Panc1 (cell line): ENCODE data around the gene TLX1. TPM values are rescaled to one million over a fixed set of nuclear protein-coding genes. Genes with fewer than 3 reads are reported as not detected.

Experiments used
- ATAC-seq: fragments of 200-7000 bp; cut with Tn5 transposase; 2 replicates; pipeline ENCODE4 v1.9.1; 2020; ENCODE audit warnings: mild to moderate bottlenecking, moderate library complexity
- BruUV-seq: library from RNA; stranded (reverse); fragments of 400-500 nt; replicated peaks from 2 replicates; lab custom pipeline; 2021; lab: Mats Ljungman, UMichigan
- CTCF ChIA-PET: fragments of 300-600 bp; sonication (Branson Sonifier 250); formaldehyde crosslinking; loops from one replicate; lab custom pipeline; 2022; ENCODE audit warnings: antibody characterized with exemption; lab: Charles Lee
- POLR2A ChIA-PET: fragments of 300-600 bp; sonication (Branson Sonifier 250); formaldehyde crosslinking; loops from one replicate; lab custom pipeline; 2022; ENCODE audit warnings: antibody characterized with exemption; lab: Charles Lee
- DNase-seq: peaks from one replicate; pipeline ENCODE4 v3.0.0-alpha.2; 2010; ENCODE audit warnings: low read depth, low spot score
- H3K27ac ChIP-seq: 2 replicates; pipeline ENCODE4 v1.5.1; 2011; ENCODE audit warnings: mild to moderate bottlenecking, low read length, inconsistent platforms
- H3K27me3 ChIP-seq: fragments of 200-500 bp; sonication (Bioruptor generic); 2 replicates; pipeline ENCODE4 v1.6.0; 2014; ENCODE audit warnings: low read length, inconsistent platforms; ENCODE audit not compliant: control insufficient read depth, insufficient read depth
- H3K36me3 ChIP-seq: fragments of 200-500 bp; sonication (Bioruptor generic); 2 replicates; pipeline ENCODE4 v1.5.1; 2014; ENCODE audit warnings: inconsistent platforms, mild to moderate bottlenecking, low read length, moderate library complexity; ENCODE audit not compliant: control insufficient read depth, insufficient read depth
- H3K4me1 ChIP-seq: 2 replicates; pipeline ENCODE4 v1.5.1; 2011; ENCODE audit warnings: inconsistent platforms, mild to moderate bottlenecking, low read length, moderate library complexity; ENCODE audit not compliant: control insufficient read depth, insufficient read depth
- H3K4me3 ChIP-seq, 2 experiments: 2 replicates each; pipeline ENCODE4 v1.5.1; 2011 to 2012; ENCODE audit warnings: low read depth in 2 of 2, low read length in 2 of 2, mild to moderate bottlenecking in 2 of 2, inconsistent platforms in 1 of 2, moderate library complexity in 1 of 2
- H3K9me3 ChIP-seq: fragments of 200-500 bp; sonication (Bioruptor generic); 2 replicates; pipeline ENCODE4 v1.5.1; 2014; ENCODE audit warnings: low read depth, mild to moderate bottlenecking, inconsistent platforms, low read length, moderate library complexity; ENCODE audit not compliant: control insufficient read depth, insufficient read depth
- POLR2AphosphoS5 ChIP-seq: IDR thresholded peaks from 2 replicates; pipeline ENCODE4 v1.6.1; 2012; ENCODE audit warnings: mild to moderate bottlenecking, low read depth, low read length, moderate library complexity
- SIN3A ChIP-seq: IDR thresholded peaks from 2 replicates; pipeline ENCODE4 v1.6.1; 2012; ENCODE audit warnings: low read depth, mild to moderate bottlenecking, low read length, moderate library complexity, borderline replicate concordance; ENCODE audit not compliant: insufficient read depth
- TCF7L2 ChIP-seq: IDR thresholded peaks from 2 replicates; pipeline ENCODE4 v1.6.1; 2011; ENCODE audit warnings: mild to moderate bottlenecking, low read depth, low read length, inconsistent platforms
- in situ Hi-C: cut with HindIII; loops from 2 replicates; pipeline ENCODE4 v1.10.0; 2016; ENCODE audit warnings: low sequenced_read_pairs, low pct_unique_long_range_greater_than_20kb
- intact Hi-C: fragments of 100-400 bp; cut with micrococcal nuclease; formaldehyde crosslinking; loops from one replicate; pipeline ENCODE4 v1.10.0; 2022; ENCODE audit not compliant: unreplicated experiment
- total RNA-seq: library from RNA; stranded (reverse); gene quantifications from one replicate; pipeline ENCODE4 v1.2.1, GENCODE V29; 2021; ENCODE audit not compliant: unreplicated experiment
- TF ChIP-seq, protein P1 (sequence below): fragments of 450-650 bp; IDR thresholded peaks from 2 replicates; pipeline ENCODE4 v1.5.1; 2017; ENCODE audit warnings: mild to moderate bottlenecking
- TF ChIP-seq, protein P2 (sequence below), 2 experiments: IDR thresholded peaks; 2 replicates each; pipeline ENCODE4 v1.6.1; 2011 to 2012; ENCODE audit warnings: low read depth in 2 of 2, control low read depth in 1 of 2, low read length in 1 of 2, mild to moderate bottlenecking in 1 of 2, moderate library complexity in 1 of 2; ENCODE audit not compliant: insufficient read depth in 1 of 2

The TLX1 gene
- total RNA-seq, 1 experiment from 2014 or later = 0.13 TPM

DNA sequence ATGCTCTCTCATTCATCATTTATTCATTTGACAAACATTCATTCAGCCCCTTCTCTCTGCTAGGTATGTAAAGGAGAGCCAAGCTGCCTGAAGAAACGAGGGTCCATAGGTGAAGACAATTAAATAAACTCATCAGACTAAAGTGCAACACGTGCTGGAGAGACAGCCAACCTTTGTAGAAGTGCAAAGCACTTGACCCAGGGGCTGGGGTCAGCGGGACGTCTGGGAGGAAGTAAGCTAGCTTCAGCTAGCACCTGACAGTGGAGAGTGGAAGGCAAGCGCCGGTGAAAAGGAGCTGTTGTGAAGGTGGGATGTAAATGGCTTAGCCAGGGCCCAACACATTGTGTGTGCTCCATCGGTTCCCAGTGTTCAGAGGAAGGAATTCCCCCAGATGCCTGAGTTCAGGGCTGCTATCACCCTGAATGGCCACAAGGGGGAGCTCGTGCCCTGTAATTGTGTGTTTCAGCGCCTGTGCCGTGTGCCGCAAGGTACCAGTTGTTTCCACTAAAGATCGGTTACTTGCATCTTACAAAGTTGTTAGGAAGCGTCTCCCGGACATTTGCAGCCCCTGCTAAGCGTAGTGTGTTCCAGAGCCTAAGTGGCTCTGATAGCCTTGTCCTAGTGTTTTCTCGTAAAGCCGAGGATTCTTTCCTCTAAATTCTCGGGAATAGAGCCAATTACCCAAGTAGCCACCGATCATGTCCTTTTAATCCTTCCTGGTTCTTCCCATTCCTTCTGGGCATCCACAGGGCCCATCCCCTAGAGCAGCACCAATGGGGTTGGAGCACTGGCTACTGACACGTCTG lies 30.6 kb downstream of the TLX1 start:
- H3K4me3 ChIP-seq = peak overlapping the region; percentile 30 to 62
- BruUV-seq = no TSS peak
- H3K9me3 ChIP-seq = no peaks in the 10 kb centered on the region
- H3K36me3 ChIP-seq = no peaks in the 10 kb centered on the region
- ChIA-PET POLR2A (no interaction called here), CTCF (interaction anchor here (0.5 to 1.0 kb wide), 12 partner anchors 10 to 919 kb away, joined by 3 to 16 read pairs (median 4); no protein-coding TSS in a partner anchor)
- no peak for TF ChIP-seq SIN3A
- TF ChIP-seq, protein P1, sequence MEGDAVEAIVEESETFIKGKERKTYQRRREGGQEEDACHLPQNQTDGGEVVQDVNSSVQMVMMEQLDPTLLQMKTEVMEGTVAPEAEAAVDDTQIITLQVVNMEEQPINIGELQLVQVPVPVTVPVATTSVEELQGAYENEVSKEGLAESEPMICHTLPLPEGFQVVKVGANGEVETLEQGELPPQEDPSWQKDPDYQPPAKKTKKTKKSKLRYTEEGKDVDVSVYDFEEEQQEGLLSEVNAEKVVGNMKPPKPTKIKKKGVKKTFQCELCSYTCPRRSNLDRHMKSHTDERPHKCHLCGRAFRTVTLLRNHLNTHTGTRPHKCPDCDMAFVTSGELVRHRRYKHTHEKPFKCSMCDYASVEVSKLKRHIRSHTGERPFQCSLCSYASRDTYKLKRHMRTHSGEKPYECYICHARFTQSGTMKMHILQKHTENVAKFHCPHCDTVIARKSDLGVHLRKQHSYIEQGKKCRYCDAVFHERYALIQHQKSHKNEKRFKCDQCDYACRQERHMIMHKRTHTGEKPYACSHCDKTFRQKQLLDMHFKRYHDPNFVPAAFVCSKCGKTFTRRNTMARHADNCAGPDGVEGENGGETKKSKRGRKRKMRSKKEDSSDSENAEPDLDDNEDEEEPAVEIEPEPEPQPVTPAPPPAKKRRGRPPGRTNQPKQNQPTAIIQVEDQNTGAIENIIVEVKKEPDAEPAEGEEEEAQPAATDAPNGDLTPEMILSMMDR = peak; percentile 98
- H3K4me1 ChIP-seq = peaks cover 12% of the 10 kb centered on the region; the same call in 1 of the 2 replicates
- in situ Hi-C loops (loop anchor here (25.0 kb wide), 1 partner anchor 126 kb away; no protein-coding TSS in a partner anchor), intact Hi-C loops (loop anchor here (5.0 kb wide), 2 partner anchors 51 to 131 kb away; no protein-coding TSS in a partner anchor)
- H3K27ac ChIP-seq = no peak overlapping the region
- ATAC-seq = peak; percentile 96
- peak; percentile 72 for DNase-seq
- peaks cover 19% of the 10 kb centered on the region for H3K27me3 ChIP-seq

DNA sequence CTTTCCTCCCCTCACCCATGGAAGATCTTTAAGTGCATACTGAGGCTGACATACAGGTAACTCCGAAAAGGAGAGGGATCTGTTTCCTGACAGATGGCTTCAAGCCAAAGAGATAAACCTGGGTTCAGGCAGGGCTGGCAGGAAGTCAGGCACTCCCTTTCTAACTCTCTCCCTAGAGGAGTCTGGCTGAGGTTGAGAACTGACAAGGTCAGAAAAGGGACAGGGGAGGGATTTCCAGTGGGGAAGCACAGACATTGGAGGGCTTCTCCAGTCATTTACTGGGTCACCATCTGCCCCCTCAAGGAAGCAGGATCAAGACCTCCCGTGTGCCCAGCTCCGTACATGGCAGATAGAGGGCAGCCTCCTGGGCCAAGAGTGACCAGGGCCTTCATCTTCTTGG lies 31.6 kb downstream of the TLX1 start:
- intact Hi-C loops = loop anchor here (5.0 kb wide), 2 partner anchors 50 to 130 kb away; no protein-coding TSS in a partner anchor
- H3K4me1 ChIP-seq = peaks cover 12% of the 10 kb centered on the region; the same call in 1 of the 2 replicates
- no peak for TF ChIP-seq TCF7L2
- TF ChIP-seq, protein P1 = no peak
- no peak for TF ChIP-seq SIN3A
- TF ChIP-seq POLR2AphosphoS5 = no peak
- TF ChIP-seq, protein P2, sequence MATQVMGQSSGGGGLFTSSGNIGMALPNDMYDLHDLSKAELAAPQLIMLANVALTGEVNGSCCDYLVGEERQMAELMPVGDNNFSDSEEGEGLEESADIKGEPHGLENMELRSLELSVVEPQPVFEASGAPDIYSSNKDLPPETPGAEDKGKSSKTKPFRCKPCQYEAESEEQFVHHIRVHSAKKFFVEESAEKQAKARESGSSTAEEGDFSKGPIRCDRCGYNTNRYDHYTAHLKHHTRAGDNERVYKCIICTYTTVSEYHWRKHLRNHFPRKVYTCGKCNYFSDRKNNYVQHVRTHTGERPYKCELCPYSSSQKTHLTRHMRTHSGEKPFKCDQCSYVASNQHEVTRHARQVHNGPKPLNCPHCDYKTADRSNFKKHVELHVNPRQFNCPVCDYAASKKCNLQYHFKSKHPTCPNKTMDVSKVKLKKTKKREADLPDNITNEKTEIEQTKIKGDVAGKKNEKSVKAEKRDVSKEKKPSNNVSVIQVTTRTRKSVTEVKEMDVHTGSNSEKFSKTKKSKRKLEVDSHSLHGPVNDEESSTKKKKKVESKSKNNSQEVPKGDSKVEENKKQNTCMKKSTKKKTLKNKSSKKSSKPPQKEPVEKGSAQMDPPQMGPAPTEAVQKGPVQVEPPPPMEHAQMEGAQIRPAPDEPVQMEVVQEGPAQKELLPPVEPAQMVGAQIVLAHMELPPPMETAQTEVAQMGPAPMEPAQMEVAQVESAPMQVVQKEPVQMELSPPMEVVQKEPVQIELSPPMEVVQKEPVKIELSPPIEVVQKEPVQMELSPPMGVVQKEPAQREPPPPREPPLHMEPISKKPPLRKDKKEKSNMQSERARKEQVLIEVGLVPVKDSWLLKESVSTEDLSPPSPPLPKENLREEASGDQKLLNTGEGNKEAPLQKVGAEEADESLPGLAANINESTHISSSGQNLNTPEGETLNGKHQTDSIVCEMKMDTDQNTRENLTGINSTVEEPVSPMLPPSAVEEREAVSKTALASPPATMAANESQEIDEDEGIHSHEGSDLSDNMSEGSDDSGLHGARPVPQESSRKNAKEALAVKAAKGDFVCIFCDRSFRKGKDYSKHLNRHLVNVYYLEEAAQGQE (IDR thresholded peaks at IDR 0.05; ENCODE audit: insufficient read depth in 1 of 2, low read depth in 2 of 2, low read length in 1 of 2) = no peak
- POLR2A ChIA-PET = no interaction called here
- no peaks in the 10 kb centered on the region for H3K9me3 ChIP-seq
- in situ Hi-C loops = loop anchor here (25.0 kb wide), 1 partner anchor 125 kb away; no protein-coding TSS in a partner anchor
- ATAC-seq = no peak
- H3K4me3 ChIP-seq = no peak overlapping the region
- CTCF ChIA-PET = no interaction called here
- BruUV-seq = no TSS peak
- no peak overlapping the region for H3K27ac ChIP-seq
- peaks cover 14% of the 10 kb centered on the region for H3K27me3 ChIP-seq
- DNase-seq = no peak
- no peaks in the 10 kb centered on the region for H3K36me3 ChIP-seq
